Posterior vena cava (tissue), 2 donors: ENCODE results near the gene ZNG1C. TPM values are rescaled to one million over a fixed set of nuclear protein-coding genes. Genes with fewer than 3 reads are reported as not detected.
"Not testable (repeated sequence)": the region's sequence is repeated elsewhere in the genome, so short reads cannot be mapped to it uniquely, and the experiment has no call there.

Experiments used
- DNase-seq: peaks from one replicate; pipeline ENCODE4 v3.0.0-alpha.2; 2020; ENCODE audit warnings: low spot score
- intact Hi-C, 2 donors: fragments of 100-400 bp; cut with DNase I; formaldehyde crosslinking; loops; one replicate each; pipeline versions ENCODE4 v1.14.1 to v1.14.2; 2022 to 2023
- long read RNA-seq, 2 donors: library from polyadenylated mRNA; unstranded; transcript quantifications; one replicate each; pipeline ENCODE4 v2.0.0, GENCODE V29; 2020 to 2021
- total RNA-seq, 2 donors: library from RNA; stranded (reverse); fragmentation: NEBNext Ultra II Directional; extraction: Animal tissue kit (Norgen Biotek cat#: 25700); gene quantifications; one replicate each; pipeline ENCODE4 v1.2.1, GENCODE V29; 2021
- donor health status: DM: yes; HTN: yes; CAD: no.
- donor health status: DM: yes; HTN: yes; CAD: no.

The ZNG1C gene
- total RNA-seq, result 10 to 100 TPM; 16.7 to 22.9 TPM
- long read RNA-seq, donor 1, partial matches to known transcripts, result 0 of 5 reads
- long read RNA-seq, donor 1, other reads (novel, unspliced or antisense), result 2 of 5 reads
- long read RNA-seq, donor 2, partial matches to known transcripts, result 2 of 17 reads
- long read RNA-seq, donor 2, other reads (novel, unspliced or antisense), result 9 of 17 reads

GRCh38 chr9:68241683-68242082 is at the start of gene ZNG1C:
TSS of gene ZNG1C (plus strand) at chr9:68241983. CDS start at chr9:68242032, 49 bp downstream.
- intact Hi-C loops, DNase-seq: not testable (repeated sequence)

GRCh38 chr9:68242437-68242836 is 654 bp downstream of the ZNG1C start:
- DNase-seq, intact Hi-C loops: not testable (repeated sequence)

GRCh38 chr9:68281041-68281440 is 39.3 kb downstream of the ZNG1C start:
- DNase-seq, intact Hi-C loops: not testable (repeated sequence)

GRCh38 chr9:68302567-68302966 is 60.8 kb downstream of the ZNG1C start, which contains the start of gene FOXD4L3:
TSS of gene FOXD4L3 (plus strand) at chr9:68302867. CDS start at chr9:68302952, 85 bp downstream.
- intact Hi-C loops, DNase-seq: not testable (repeated sequence)

GRCh38 chr9:68303771-68304170 is 62.0 kb downstream of the ZNG1C start:
- peak; percentile 17 for DNase-seq
- intact Hi-C loops, result not testable (repeated sequence)

GRCh38 chr9:68304212-68304611 is 62.4 kb downstream of the ZNG1C start:
- DNase-seq, intact Hi-C loops: not testable (repeated sequence)

GRCh38 chr9:68304777-68305176 is 63.0 kb downstream of the ZNG1C start:
- intact Hi-C loops, DNase-seq: not testable (repeated sequence)

- DNase-seq, intact Hi-C loops: not testable (repeated sequence)
Observed at GRCh38 chr9:68305680-68306285, 64.0 kb downstream of the ZNG1C start.

GRCh38 chr9:68306391-68306964 is 64.7 kb downstream of the ZNG1C start:
- intact Hi-C loops, DNase-seq: not testable (repeated sequence)

- intact Hi-C loops, DNase-seq: not testable (repeated sequence)
Observed at GRCh38 chr9:68307127-68307526, 65.3 kb downstream of the ZNG1C start.

- DNase-seq, result peak; percentile 59
- intact Hi-C loops, result not testable (repeated sequence)
Observed at GRCh38 chr9:68307654-68308053, 65.9 kb downstream of the ZNG1C start.

- intact Hi-C loops, DNase-seq: not testable (repeated sequence)
Observed at GRCh38 chr9:68311208-68311607, 69.4 kb downstream of the ZNG1C start.

- intact Hi-C loops, DNase-seq: not testable (repeated sequence)
Observed at GRCh38 chr9:68318209-68318608, 76.4 kb downstream of the ZNG1C start.

GRCh38 chr9:68323749-68324148 is 82.0 kb downstream of the ZNG1C start:
- DNase-seq, intact Hi-C loops: not testable (repeated sequence)

GRCh38 chr9:68324518-68324917 is 82.7 kb downstream of the ZNG1C start:
- DNase-seq, intact Hi-C loops: not testable (repeated sequence)

GRCh38 chr9:68329106-68329505 is 87.3 kb downstream of the ZNG1C start:
- DNase-seq, intact Hi-C loops: not testable (repeated sequence)

GRCh38 chr9:68330531-68331173 is 88.9 kb downstream of the ZNG1C start:
- DNase-seq, intact Hi-C loops: not testable (repeated sequence)

- intact Hi-C loops, DNase-seq: not testable (repeated sequence)
Observed at GRCh38 chr9:68332122-68332521, 90.3 kb downstream of the ZNG1C start.

GRCh38 chr9:68335935-68336334 is 94.2 kb downstream of the ZNG1C start:
- DNase-seq, intact Hi-C loops: not testable (repeated sequence)
